CD4-positive, alpha-beta T cell (primary cell): Measurements from ENCODE around the gene SAP30BP. TPM values are rescaled to one million over a fixed set of nuclear protein-coding genes. Genes with fewer than 3 reads are reported as not detected.

Experiments used
- ATAC-seq: fragments of 200-7000 bp; cut with Tn5 transposase; one replicate; pipeline ENCODE4 v1.10.0; 2022; ENCODE audit warnings: mild to moderate bottlenecking; ENCODE audit not compliant: poor library complexity
- CTCF ChIA-PET: fragments of 350-600 bp; sonication (Branson Sonifier 250); formaldehyde crosslinking; loops from one replicate; lab custom pipeline; 2021; ENCODE audit warnings: antibody characterized with exemption, inconsistent platforms; lab: Charles Lee
- POLR2A ChIA-PET: fragments of 350-600 bp; sonication (Branson Sonifier 250); formaldehyde crosslinking; loops from one replicate; lab custom pipeline; 2021; ENCODE audit warnings: antibody characterized with exemption, inconsistent platforms; lab: Charles Lee
- DNase-seq, 14 experiments: peaks; one replicate each; pipeline ENCODE4 v3.0.0-alpha.2; 2013 to 2020; ENCODE audit warnings: mixed read lengths in 2 of 14
- H3K27ac ChIP-seq, 2 donors: one replicate each; pipeline versions ENCODE4 v1.5.1 to v1.7.0; 2013; ENCODE audit warnings: low read length in 2 of 2, low read depth in 1 of 2, mild to moderate bottlenecking in 1 of 2
- H3K27me3 ChIP-seq, 2 experiments: 1 replicate in 1 of 2; 2 replicates in 1 of 2; pipeline versions ENCODE4 v1.6.1 to v1.7.0; 2013; ENCODE audit warnings: low read length in 2 of 2, control low read depth in 1 of 2, mild to moderate bottlenecking in 1 of 2, moderate library complexity in 1 of 2; ENCODE audit not compliant: insufficient read depth in 2 of 2, control insufficient read depth in 1 of 2
- H3K36me3 ChIP-seq: one replicate; pipeline ENCODE4 v1.6.1; 2013; ENCODE audit warnings: low read length, control low read depth; ENCODE audit not compliant: insufficient read depth
- H3K4me1 ChIP-seq: one replicate; pipeline ENCODE4 v1.6.1; 2013; ENCODE audit warnings: low read length, control low read depth; ENCODE audit not compliant: insufficient read depth
- H3K4me3 ChIP-seq: one replicate; pipeline ENCODE4 v1.5.1; 2013; ENCODE audit warnings: mild to moderate bottlenecking, low read length, moderate library complexity
- H3K9me3 ChIP-seq, 2 experiments: 1 replicate in 1 of 2; 2 replicates in 1 of 2; pipeline versions ENCODE4 v1.6.1 to v1.7.0; 2013; ENCODE audit warnings: low read length in 2 of 2, mild to moderate bottlenecking in 2 of 2, control low read depth in 1 of 2, moderate library complexity in 1 of 2; ENCODE audit not compliant: control insufficient read depth in 1 of 2, insufficient read depth in 1 of 2
- H3K27ac Mint-ChIP-seq: one replicate; pipeline ENCODE4 v1.8.0; 2020; ENCODE audit warnings: mixed read lengths
- H3K27me3 Mint-ChIP-seq: one replicate; pipeline ENCODE4 v1.8.0; 2021; ENCODE audit warnings: mixed read lengths
- H3K36me3 Mint-ChIP-seq: one replicate; pipeline ENCODE4 v1.8.0; 2021; ENCODE audit warnings: low read depth, mixed read lengths
- H3K4me1 Mint-ChIP-seq: one replicate; pipeline ENCODE4 v1.8.0; 2021; ENCODE audit warnings: low read depth, mixed read lengths
- H3K4me3 Mint-ChIP-seq: one replicate; pipeline ENCODE4 v1.8.0; 2020; ENCODE audit warnings: mild to moderate bottlenecking, mixed read lengths
- H3K9me3 Mint-ChIP-seq: one replicate; pipeline ENCODE4 v1.8.0; 2020; ENCODE audit warnings: mixed read lengths
- CTCF ChIP-seq: fragments of 200-600 bp; IDR thresholded peaks from one replicate; pipeline ENCODE4 v1.8.0; 2022; ENCODE audit warnings: antibody characterized with exemption, mild to moderate bottlenecking
- intact Hi-C, 2 experiments: fragments of 100-400 bp; cut with DNase I in 1 of 2; cut with micrococcal nuclease in 1 of 2; formaldehyde crosslinking; loops; one replicate each; pipeline versions ENCODE4 v1.15.1 to v1.9.0; 2023 to 2025; cut with DNase I, micrococcal nuclease
- total RNA-seq, 174 experiments: library from RNA in 2 of 174; stranded (reverse) in 2 of 174; gene quantifications; one replicate each; pipeline ENCODE4 v1.2.3 and lab custom pipeline; 2021 to 2026

The SAP30BP gene
- total RNA-seq, 2 experiments from 2014 or later = 209 to 227 TPM

- Mint-ChIP-seq H3K27ac (peak within 1 kb of the TSS; percentile 24), H3K4me1 (peaks cover 4% of the 10 kb centered on the region), H3K27me3 (peaks cover 7% of the 10 kb centered on the region), H3K4me3 (peak within 1 kb of the TSS; percentile 81), H3K9me3 (no peaks in the 10 kb centered on the region), H3K36me3 (no peaks in the 10 kb centered on the region)
- TF ChIP-seq CTCF = no peak
- POLR2A ChIA-PET = interaction anchor here (0.6 to 2.0 kb wide), 4 partner anchors 32 to 59 kb away, joined by 3 to 7 read pairs (median 4); partner anchors contain the start of genes RECQL5 and SAP30BP
- Histone ChIP-seq H3K4me3 (peak within 1 kb of the TSS; percentile 41), H3K27me3 (no peaks in the 10 kb centered on the region), H3K9me3 (no peaks in the 10 kb centered on the region), H3K4me1 (peaks cover 12% of the 10 kb centered on the region), H3K36me3 (no peaks in the 10 kb centered on the region), H3K27ac (no peak within 1 kb of the TSS)
- CTCF ChIA-PET = interaction anchor here (0.6 to 1.8 kb wide), 4 partner anchors 29 to 346 kb away, joined by 3 to 4 read pairs (median 3); no protein-coding TSS in a partner anchor
- DNase-seq = peak; percentile 45 to 89 (median 68)
- intact Hi-C loops = no loop called here
- peak; percentile 98 for ATAC-seq
Observed at GRCh38 chr17:75720656-75721462, 53.7 kb downstream of the SAP30BP start, which contains the start of gene ITGB4. ITGB4 (plus strand) TSS chr17:75721459; CDS start chr17:75724704, 3,245 bp downstream.

- Histone ChIP-seq H3K27ac (no peak overlapping the region), H3K27me3 (no peaks in the 10 kb centered on the region), H3K4me1 (peaks cover 12% of the 10 kb centered on the region), H3K4me3 (no peak overlapping the region), H3K9me3 (no peaks in the 10 kb centered on the region), H3K36me3 (no peaks in the 10 kb centered on the region)
- no peak for ATAC-seq
- Mint-ChIP-seq H3K4me3 (peak overlapping the region; percentile 45), H3K27ac (no peak overlapping the region), H3K27me3 (peaks cover 4% of the 10 kb centered on the region), H3K4me1 (peaks cover 4% of the 10 kb centered on the region), H3K36me3 (no peaks in the 10 kb centered on the region), H3K9me3 (no peaks in the 10 kb centered on the region)
- DNase-seq = no peak
- CTCF ChIA-PET = interaction anchor here (0.6 to 1.8 kb wide), 4 partner anchors 28 to 41 kb away, joined by 3 to 4 read pairs (median 3); no protein-coding TSS in a partner anchor
- POLR2A ChIA-PET = interaction anchor here (1.0 to 1.3 kb wide), 2 partner anchors 32 kb away, joined by 3 to 4 read pairs; no protein-coding TSS in a partner anchor
- TF ChIP-seq CTCF = peak; percentile 36
- intact Hi-C loops = no loop called here
Observed at GRCh38 chr17:75721463-75722011, 54.4 kb downstream of the SAP30BP start.

DNA sequence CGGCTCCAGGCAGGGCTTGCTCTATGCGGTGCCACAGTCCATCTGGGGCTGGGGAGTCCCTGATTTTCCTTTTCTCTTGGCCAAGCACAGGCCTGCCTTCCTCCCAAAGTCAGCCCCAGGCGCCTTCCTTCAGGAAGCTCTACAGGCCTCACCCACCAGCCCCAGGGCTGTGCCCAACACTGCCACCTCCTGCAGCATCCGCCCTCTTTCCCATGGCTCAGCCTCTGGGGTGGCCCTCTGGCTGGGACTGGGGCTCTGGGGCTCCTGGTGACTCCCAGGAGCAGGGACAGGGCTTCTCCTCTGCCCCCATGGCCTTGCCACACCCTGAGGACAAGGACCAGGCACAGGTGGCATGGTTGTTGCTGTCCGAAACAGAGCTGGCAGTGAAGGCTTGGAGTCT is 54.9 kb downstream of the SAP30BP start:
- no peak overlapping the region for H3K27ac Mint-ChIP-seq
- ATAC-seq = no peak
- H3K9me3 ChIP-seq = no peaks in the 10 kb centered on the region
- DNase-seq = peak in 1 of 14 experiments; percentile 14
- no peak overlapping the region for H3K27ac ChIP-seq
- peaks cover 4% of the 10 kb centered on the region for H3K4me1 Mint-ChIP-seq
- H3K36me3 ChIP-seq = no peaks in the 10 kb centered on the region
- intact Hi-C loops = no loop called here
- H3K27me3 Mint-ChIP-seq = no peaks in the 10 kb centered on the region
- no peak for TF ChIP-seq CTCF
- no peaks in the 10 kb centered on the region for H3K36me3 Mint-ChIP-seq
- POLR2A ChIA-PET = interaction anchor here (1.3 kb wide), 1 partner anchor 32 kb away, joined by 4 read pairs; no protein-coding TSS in a partner anchor
- H3K4me1 ChIP-seq = peaks cover 12% of the 10 kb centered on the region
- no peaks in the 10 kb centered on the region for H3K27me3 ChIP-seq
- CTCF ChIA-PET = interaction anchor here (1.0 to 1.8 kb wide), 2 partner anchors 28 to 32 kb away, joined by 3 to 4 read pairs; no protein-coding TSS in a partner anchor
- no peak overlapping the region for H3K4me3 ChIP-seq
- H3K9me3 Mint-ChIP-seq = no peaks in the 10 kb centered on the region
- H3K4me3 Mint-ChIP-seq = peak overlapping the region; percentile 45
